Skeletal muscle tissue (tissue), 4 donors: ENCODE measurements around the gene CD99L2. TPM values are rescaled to one million over a fixed set of nuclear protein-coding genes. Genes with fewer than 3 reads are reported as not detected.

Source experiments
- H3K27ac ChIP-seq: one replicate; pipeline ENCODE4 v1.7.0; 2013; ENCODE audit warnings: mild to moderate bottlenecking, low read depth, low read length, inconsistent platforms
- H3K27me3 ChIP-seq, 3 donors: one replicate each; pipeline ENCODE4 v1.7.0; 2013; ENCODE audit warnings: low read length in 3 of 3; ENCODE audit not compliant: control insufficient read depth in 3 of 3, insufficient read depth in 3 of 3
- H3K36me3 ChIP-seq, 3 donors: one replicate each; pipeline ENCODE4 v1.7.0; 2013; ENCODE audit warnings: low read length in 3 of 3; ENCODE audit not compliant: control insufficient read depth in 3 of 3, insufficient read depth in 3 of 3
- H3K4me1 ChIP-seq, 3 donors: one replicate each; pipeline ENCODE4 v1.7.0; 2013; ENCODE audit warnings: low read length in 3 of 3, mild to moderate bottlenecking in 3 of 3; ENCODE audit not compliant: control insufficient read depth in 3 of 3, insufficient read depth in 3 of 3
- H3K4me3 ChIP-seq, 3 donors: one replicate each; pipeline ENCODE4 v1.7.0; 2013; ENCODE audit warnings: low read length in 3 of 3
- H3K9ac ChIP-seq, 3 donors: one replicate each; pipeline ENCODE4 v1.7.0; 2013; ENCODE audit warnings: low read length in 3 of 3, mild to moderate bottlenecking in 3 of 3, moderate library complexity in 2 of 3, low read depth in 1 of 3
- H3K9me3 ChIP-seq, 3 donors: one replicate each; pipeline ENCODE4 v1.7.0; 2013; ENCODE audit warnings: low read length in 3 of 3; ENCODE audit not compliant: control insufficient read depth in 3 of 3
- total RNA-seq: library from RNA; depleted of rRNA; stranded (reverse); fragments of >200 nt; gene quantifications from one replicate; pipeline ENCODE4 v1.2.3, GENCODE V29; 2014
- donor health status: Osteomylitis.

The CD99L2 gene
- total RNA-seq, 1 donor from 2014 or later, result 25.1 TPM

GRCh38 chrX:150929058-150929457 lies 30.6 kb upstream of the CD99L2 start:
- Histone ChIP-seq H3K27me3 (no peaks in the 10 kb centered on the region), H3K36me3 (no peaks in the 10 kb centered on the region), H3K4me3 (no peak overlapping the region), H3K27ac (no peak overlapping the region), H3K4me1 (no peaks in the 10 kb centered on the region), H3K9ac (no peak overlapping the region), H3K9me3 (peaks cover 0 to 2% (median 0%) of the 10 kb centered on the region in 3 donors)

- no peak overlapping the region for H3K27ac ChIP-seq
- no peak overlapping the region for H3K9ac ChIP-seq
- H3K9me3 ChIP-seq, result peaks cover 0 to 4% (median 0%) of the 10 kb centered on the region in 3 donors
- H3K4me3 ChIP-seq, result no peak overlapping the region
- no peaks in the 10 kb centered on the region for H3K27me3 ChIP-seq
- H3K4me1 ChIP-seq, result no peaks in the 10 kb centered on the region
- no peaks in the 10 kb centered on the region for H3K36me3 ChIP-seq
Measured at GRCh38 chrX:150926791-150927190, 28.3 kb upstream of the CD99L2 start.

- Histone ChIP-seq H3K27ac (no peak overlapping the region), H3K27me3 (no peaks in the 10 kb centered on the region), H3K4me3 (no peak overlapping the region), H3K9ac (no peak overlapping the region), H3K4me1 (no peaks in the 10 kb centered on the region), H3K9me3 (peaks cover 0 to 4% (median 0%) of the 10 kb centered on the region in 3 donors), H3K36me3 (no peaks in the 10 kb centered on the region)
Measured at GRCh38 chrX:150926304-150926703, 27.8 kb upstream of the CD99L2 start.

GRCh38 chrX:150919401-150919800 lies 20.9 kb upstream of the CD99L2 start:
- Histone ChIP-seq H3K4me3 (no peak overlapping the region), H3K27ac (no peak overlapping the region), H3K9me3 (peaks cover 0 to 2% (median 0%) of the 10 kb centered on the region in 3 donors), H3K4me1 (no peaks in the 10 kb centered on the region), H3K27me3 (no peaks in the 10 kb centered on the region), H3K36me3 (no peaks in the 10 kb centered on the region), H3K9ac (no peak overlapping the region)

- H3K27me3 ChIP-seq, result no peaks in the 10 kb centered on the region
- H3K9me3 ChIP-seq, result no peaks in the 10 kb centered on the region
- no peak overlapping the region for H3K27ac ChIP-seq
- H3K4me1 ChIP-seq, result no peaks in the 10 kb centered on the region
- no peaks in the 10 kb centered on the region for H3K36me3 ChIP-seq
- H3K9ac ChIP-seq, result no peak overlapping the region
- H3K4me3 ChIP-seq, result no peak overlapping the region
Measured at GRCh38 chrX:150913511-150913910, 15.0 kb upstream of the CD99L2 start.

GRCh38 chrX:150907474-150907873 lies 9.0 kb upstream of the CD99L2 start:
- Histone ChIP-seq H3K9ac (no peak overlapping the region), H3K27ac (no peak overlapping the region), H3K4me3 (no peak overlapping the region), H3K4me1 (no peaks in the 10 kb centered on the region), H3K27me3 (no peaks in the 10 kb centered on the region), H3K36me3 (no peaks in the 10 kb centered on the region), H3K9me3 (no peaks in the 10 kb centered on the region)

- Histone ChIP-seq H3K9me3 (no peaks in the 10 kb centered on the region), H3K27me3 (no peaks in the 10 kb centered on the region), H3K9ac (no peak overlapping the region), H3K36me3 (no peaks in the 10 kb centered on the region), H3K27ac (no peak overlapping the region), H3K4me1 (no peaks in the 10 kb centered on the region), H3K4me3 (no peak overlapping the region)
Measured at GRCh38 chrX:150906694-150907093, 8.2 kb upstream of the CD99L2 start.

GRCh38 chrX:150905293-150905692 lies 6.8 kb upstream of the CD99L2 start:
- Histone ChIP-seq H3K36me3 (no peaks in the 10 kb centered on the region), H3K9ac (no peak overlapping the region), H3K4me1 (no peaks in the 10 kb centered on the region), H3K27ac (no peak overlapping the region), H3K9me3 (no peaks in the 10 kb centered on the region), H3K27me3 (no peaks in the 10 kb centered on the region), H3K4me3 (no peak overlapping the region)

- Histone ChIP-seq H3K4me1 (no peaks in the 10 kb centered on the region), H3K9ac (no peak overlapping the region), H3K4me3 (no peak overlapping the region), H3K9me3 (no peaks in the 10 kb centered on the region), H3K27me3 (no peaks in the 10 kb centered on the region), H3K36me3 (no peaks in the 10 kb centered on the region), H3K27ac (no peak overlapping the region)
Measured at GRCh38 chrX:150903110-150903508, 4.6 kb upstream of the CD99L2 start.

- H3K4me3 ChIP-seq, result no peak overlapping the region
- H3K27me3 ChIP-seq, result no peaks in the 10 kb centered on the region
- H3K9ac ChIP-seq, result no peak overlapping the region
- no peak overlapping the region for H3K27ac ChIP-seq
- H3K36me3 ChIP-seq, result no peaks in the 10 kb centered on the region
- H3K4me1 ChIP-seq, result peaks cover 0 to 3% (median 2%) of the 10 kb centered on the region in 3 donors
- no peaks in the 10 kb centered on the region for H3K9me3 ChIP-seq
Measured at GRCh38 chrX:150902434-150903109, 4.1 kb upstream of the CD99L2 start.
